Hindlimb muscle (tissue), 1 donor: ENCODE data around the gene CHAC1. TPM values are rescaled to one million over a fixed set of nuclear protein-coding genes. Genes with fewer than 3 reads are reported as not detected.

ENCODE experiments used
- DNase-seq: peaks from one replicate; pipeline ENCODE4 v3.0.0-alpha.2; 2013
- polyA plus RNA-seq: library from polyadenylated mRNA; unstranded; fragments of 120-200 nt; gene quantifications from one replicate; pipeline ENCODE4 v1.2.1, GENCODE V29; 2013; ENCODE audit not compliant: insufficient read length

CHAC1 gene
- polyA plus RNA-seq, 1 donor: 3.1 TPM

DNA sequence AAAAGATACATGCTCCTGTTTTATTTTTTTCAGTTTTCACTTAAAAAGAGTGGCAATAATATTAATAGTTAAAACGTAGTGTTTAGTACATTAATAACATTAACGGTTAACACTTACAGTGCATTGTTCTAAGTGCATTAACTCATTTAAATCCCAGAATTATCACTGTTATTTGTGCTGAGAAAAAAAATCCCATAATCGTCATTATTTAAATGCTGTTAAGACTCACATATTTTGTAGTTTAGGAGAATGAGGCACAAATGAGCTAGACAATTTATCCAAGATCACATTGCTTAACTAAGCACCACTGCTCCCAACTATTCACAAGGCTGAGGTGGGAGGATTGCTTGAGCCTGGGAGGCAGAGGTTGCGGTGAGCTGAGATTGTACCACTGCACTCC, 34.9 kb downstream of the CHAC1 start:
- no peak for DNase-seq

- DNase-seq: no peak
Measured at GRCh38 chr15:40990080-40990479, 36.8 kb downstream of the CHAC1 start.

GRCh38 chr15:40990789-40991188, 37.5 kb downstream of the CHAC1 start:
- DNase-seq: no peak

- no peak for DNase-seq
Measured at GRCh38 chr15:40991355-40991754, 38.1 kb downstream of the CHAC1 start.

DNA sequence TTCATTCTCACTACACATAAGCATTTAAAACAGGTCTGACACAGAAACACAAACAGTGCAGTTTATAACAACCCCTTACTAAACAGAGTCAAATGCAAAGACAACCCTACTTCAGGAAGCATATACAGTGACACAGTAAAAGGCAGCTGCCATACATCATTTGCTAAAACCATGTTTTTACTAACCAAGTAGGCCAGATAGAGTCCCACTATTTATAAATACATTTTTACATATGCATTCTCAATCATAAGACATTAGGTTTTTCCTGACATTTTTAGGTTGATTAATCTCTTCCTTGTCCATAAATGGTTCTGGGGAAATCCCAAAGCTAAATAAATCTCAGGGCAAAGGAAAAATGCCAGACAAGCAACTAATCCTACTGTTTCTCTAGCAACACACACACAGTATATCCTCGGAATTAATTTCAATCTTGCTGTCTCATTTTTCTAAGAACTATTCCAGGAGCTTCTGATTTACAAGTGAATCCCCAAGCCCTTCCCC, 39.0 kb downstream of the CHAC1 start:
- no peak for DNase-seq

DNA sequence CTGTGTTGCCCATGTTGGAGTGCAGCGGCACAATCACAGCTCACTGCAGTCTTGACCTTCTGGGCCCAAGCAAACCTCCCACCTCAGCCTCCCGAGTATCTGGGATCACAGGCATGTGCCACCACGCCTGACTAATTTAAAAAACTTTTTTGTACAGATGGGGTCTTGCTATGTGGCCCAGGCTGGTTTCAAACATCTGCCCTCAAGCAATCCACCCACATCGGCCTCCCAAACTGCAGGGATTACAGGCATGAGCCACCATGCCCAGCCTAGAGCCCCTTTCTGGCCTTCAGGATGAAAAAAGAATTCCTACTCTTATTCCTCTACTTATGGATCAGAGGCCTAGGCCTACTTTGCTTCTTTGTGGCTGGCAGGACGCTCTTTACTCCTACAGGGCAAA, 39.6 kb downstream of the CHAC1 start:
- DNase-seq: no peak

GRCh38 chr15:40995656-40996055, 42.4 kb downstream of the CHAC1 start:
- DNase-seq: no peak

DNA sequence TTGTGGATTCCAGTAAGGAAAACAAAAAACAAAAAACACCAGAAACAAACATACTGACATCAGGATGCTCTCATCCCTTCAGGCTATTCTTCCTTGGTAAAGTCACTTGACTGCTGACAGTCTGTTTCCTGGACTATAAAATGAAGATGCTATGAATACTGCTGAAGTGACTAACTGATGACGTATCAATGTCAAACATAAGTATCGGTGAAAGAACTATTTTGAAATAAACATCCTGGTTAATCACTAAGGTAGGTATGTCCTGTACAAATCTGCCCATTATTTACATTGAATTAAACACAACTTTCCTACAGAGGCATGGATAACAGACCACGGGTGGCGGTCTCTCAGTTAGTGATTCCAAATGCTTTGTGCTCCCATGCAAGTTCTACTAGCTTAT, 45.9 kb downstream of the CHAC1 start:
- DNase-seq: no peak

GRCh38 chr15:41001524-41002214, 48.4 kb downstream of the CHAC1 start:
- no peak for DNase-seq

DNA sequence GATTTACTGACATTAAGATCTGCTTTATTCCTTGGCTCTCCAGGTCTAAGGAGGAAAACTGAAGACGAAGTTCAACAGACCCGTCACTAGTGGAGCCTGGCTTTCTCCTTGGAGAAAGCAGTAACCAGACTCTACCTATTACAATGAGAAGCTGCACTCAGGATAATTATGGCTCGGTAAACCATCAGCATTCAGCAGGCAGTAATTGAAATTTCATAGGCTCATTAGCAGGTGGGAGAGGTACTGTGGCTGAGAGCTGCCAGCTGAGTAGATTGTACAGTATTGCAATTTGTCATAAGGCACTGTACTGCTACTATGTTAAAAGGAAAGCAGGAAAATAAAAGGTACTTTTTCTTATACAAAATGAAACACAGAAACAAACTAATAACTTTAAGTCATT, 51.2 kb downstream of the CHAC1 start:
- no peak for DNase-seq

Other genes starting within 250 kb of the CHAC1 start
- 24.4 TPM for gene RMDN3, start 198.2 kb upstream of the CHAC1 start, polyA plus RNA-seq
- gene GCHFR, start 189.4 kb upstream of the CHAC1 start, polyA plus RNA-seq: 4.7 TPM
- 1.4 TPM for gene C15orf62, start 183.5 kb upstream of the CHAC1 start, polyA plus RNA-seq
- gene ZFYVE19, start 146.4 kb upstream of the CHAC1 start, polyA plus RNA-seq: 20.3 TPM
- 21.5 TPM for gene DNAJC17, start 146.0 kb upstream of the CHAC1 start, polyA plus RNA-seq
- gene PPP1R14D, start 124.8 kb upstream of the CHAC1 start, polyA plus RNA-seq: not detected
- 1.3 TPM for gene SPINT1, start 109.4 kb upstream of the CHAC1 start, polyA plus RNA-seq
- 0.30 TPM for gene RHOV, start 79.2 kb upstream of the CHAC1 start, polyA plus RNA-seq
- 9.6 TPM for gene VPS18, start 59.0 kb upstream of the CHAC1 start, polyA plus RNA-seq
- 16.7 TPM for gene DLL4, start 24.1 kb upstream of the CHAC1 start, polyA plus RNA-seq
- gene INO80, start 162.8 kb downstream of the CHAC1 start, polyA plus RNA-seq: 17.8 TPM